Type B pancreatic cell (in vitro differentiated cells): ENCODE data around the gene INS. TPM values are rescaled to one million over a fixed set of nuclear protein-coding genes. Genes with fewer than 3 reads are reported as not detected.
"Not testable (repeated sequence)": the region's sequence is repeated elsewhere in the genome, so short reads cannot be mapped to it uniquely, and the experiment has no call there.

Experiments
- DNase-seq: peaks from one replicate; pipeline ENCODE4 v3.0.0; 2021; ENCODE audit warnings: mixed read lengths; ENCODE audit not compliant: unreplicated experiment; ENCODE audit errors: extremely low spot score
- H3K27ac Mint-ChIP-seq: 2 replicates; pipeline ENCODE4 v1.8.0; 2021; ENCODE audit warnings: mild to moderate bottlenecking, mixed read lengths
- H3K27me3 Mint-ChIP-seq: 2 replicates; pipeline ENCODE4 v1.8.0; 2021; ENCODE audit warnings: mixed read lengths
- H3K36me3 Mint-ChIP-seq: 2 replicates; pipeline ENCODE4 v1.8.0; 2021; ENCODE audit warnings: mixed read lengths
- H3K4me1 Mint-ChIP-seq: one replicate; pipeline ENCODE4 v1.8.0; 2021; ENCODE audit warnings: mixed read lengths; ENCODE audit not compliant: unreplicated experiment
- H3K4me3 Mint-ChIP-seq: 2 replicates; pipeline ENCODE4 v1.8.0; 2021; ENCODE audit warnings: mild to moderate bottlenecking, mixed read lengths
- H3K9me3 Mint-ChIP-seq: 2 replicates; pipeline ENCODE4 v1.8.0; 2021; ENCODE audit warnings: mixed read lengths
- CTCF ChIP-seq: fragments of 200-600 bp; sonication (generic); conservative IDR thresholded peaks from 2 replicates; pipeline ENCODE4 v1.5.0; 2021; ENCODE audit warnings: antibody characterized with exemption, mild to moderate bottlenecking
- total RNA-seq: library from RNA; stranded (reverse); gene quantifications from 2 replicates; pipeline ENCODE4 v1.2.1, GENCODE V29; 2021; ENCODE audit warnings: low replicate concordance

The INS gene
- total RNA-seq, 1 donor from 2014 or later: 1,584 TPM

- no peak for TF ChIP-seq CTCF
- no peak overlapping the region for H3K4me3 Mint-ChIP-seq
These were observed 32.9 kb downstream of the INS start for GRCh38 chr11:2128130-2128510.

GRCh38 chr11:2127482-2128129 is 33.4 kb downstream of the INS start:
- no peak for TF ChIP-seq CTCF
- peaks cover 18% of the 10 kb centered on the region for H3K27me3 Mint-ChIP-seq
- H3K36me3 Mint-ChIP-seq: peaks cover 14% of the 10 kb centered on the region
- H3K4me1 Mint-ChIP-seq: peaks cover 8% of the 10 kb centered on the region
- DNase-seq: no peak
- H3K27ac Mint-ChIP-seq: no peak overlapping the region
- no peaks in the 10 kb centered on the region for H3K9me3 Mint-ChIP-seq
- no peak overlapping the region for H3K4me3 Mint-ChIP-seq

More at GRCh38 chr11:2128130-2128510, 32.9 kb downstream of the INS start:
- DNase-seq: no peak
- peaks cover 14% of the 10 kb centered on the region for H3K36me3 Mint-ChIP-seq
- H3K27ac Mint-ChIP-seq: no peak overlapping the region
- H3K4me1 Mint-ChIP-seq: peaks cover 8% of the 10 kb centered on the region
- peaks cover 20% of the 10 kb centered on the region for H3K27me3 Mint-ChIP-seq
- H3K9me3 Mint-ChIP-seq: no peaks in the 10 kb centered on the region

GRCh38 chr11:2126520-2127085 is 34.4 kb downstream of the INS start:
- peaks cover 8% of the 10 kb centered on the region for H3K4me1 Mint-ChIP-seq
- no peak overlapping the region for H3K4me3 Mint-ChIP-seq
- H3K36me3 Mint-ChIP-seq: peaks cover 8% of the 10 kb centered on the region
- peaks cover 12% of the 10 kb centered on the region for H3K27me3 Mint-ChIP-seq
- H3K27ac Mint-ChIP-seq: no peak overlapping the region
- DNase-seq: no peak
- no peaks in the 10 kb centered on the region for H3K9me3 Mint-ChIP-seq
- TF ChIP-seq CTCF: no peak

- DNase-seq, H3K27me3 Mint-ChIP-seq, H3K4me1 Mint-ChIP-seq, H3K4me3 Mint-ChIP-seq, H3K9me3 Mint-ChIP-seq, H3K36me3 Mint-ChIP-seq, H3K27ac Mint-ChIP-seq: not testable (repeated sequence)
These were observed 36.1 kb downstream of the INS start for GRCh38 chr11:2124736-2125484.

GRCh38 chr11:2123628-2123960 is 37.4 kb downstream of the INS start:
- peak overlapping the region; percentile 23 for H3K27ac Mint-ChIP-seq
- H3K9me3 Mint-ChIP-seq: peaks cover 4% of the 10 kb centered on the region
- H3K36me3 Mint-ChIP-seq: peaks cover 3% of the 10 kb centered on the region
- no peaks in the 10 kb centered on the region for H3K4me1 Mint-ChIP-seq
- no peak for TF ChIP-seq CTCF
- no peak for DNase-seq
- no peak overlapping the region for H3K4me3 Mint-ChIP-seq
- H3K27me3 Mint-ChIP-seq: peaks cover 5% of the 10 kb centered on the region
